GM23338 (cell line): ENCODE data around the gene NTN1. TPM values are rescaled to one million over a fixed set of nuclear protein-coding genes. Genes with fewer than 3 reads are reported as not detected.

ENCODE experiments used
- ATAC-seq: fragments of 200-7000 bp; cut with Tn5 transposase; 3 replicates; pipeline ENCODE4 v1.9.1; 2020
- DNase-seq: peaks from one replicate; pipeline ENCODE4 v3.0.0-alpha.2; 2015; ENCODE audit warnings: low spot score
- H2AFZ ChIP-seq: fragments of 200-600 bp; sonication (generic); 2 replicates; pipeline ENCODE4 v1.8.0; 2016; ENCODE audit warnings: antibody characterized with exemption, mild to moderate bottlenecking, moderate library complexity
- H3F3A ChIP-seq: fragments of 200-600 bp; sonication (generic); replicated peaks from 2 replicates; pipeline ENCODE4 v1.8.0; 2017; ENCODE audit warnings: antibody characterized with exemption, mixed run types, low read depth
- H3K27ac ChIP-seq: fragments of 200-600 bp; sonication (generic); 2 replicates; pipeline ENCODE4 v1.6.1; 2016; ENCODE audit warnings: low read depth
- H3K27me3 ChIP-seq: fragments of 200-600 bp; sonication (generic); 2 replicates; pipeline ENCODE4 v1.8.0; 2016; ENCODE audit warnings: mild to moderate bottlenecking, mixed run types, moderate library complexity; ENCODE audit not compliant: insufficient read depth
- H3K36me3 ChIP-seq: fragments of 200-600 bp; sonication (generic); 2 replicates; pipeline ENCODE4 v1.8.0; 2016; ENCODE audit warnings: mild to moderate bottlenecking; ENCODE audit not compliant: insufficient read depth
- H3K4me1 ChIP-seq: fragments of 200-600 bp; sonication (generic); 2 replicates; pipeline ENCODE4 v1.8.0; 2016; ENCODE audit warnings: mild to moderate bottlenecking, moderate library complexity; ENCODE audit not compliant: insufficient read depth
- H3K4me2 ChIP-seq: fragments of 200-600 bp; sonication (generic); 2 replicates; pipeline ENCODE4 v1.7.1; 2017; ENCODE audit warnings: mixed run types
- H3K4me3 ChIP-seq: fragments of 200-600 bp; sonication (generic); 2 replicates; pipeline ENCODE4 v1.6.1; 2016; ENCODE audit warnings: mixed run types
- H3K79me2 ChIP-seq: fragments of 200-600 bp; sonication (generic); replicated peaks from 2 replicates; pipeline ENCODE4 v1.8.0; 2017; ENCODE audit warnings: mild to moderate bottlenecking; ENCODE audit not compliant: insufficient read depth
- H3K9me2 ChIP-seq: fragments of 200-600 bp; sonication (generic); 2 replicates; pipeline ENCODE4 v1.8.0; 2017; ENCODE audit not compliant: insufficient read depth
- H4K20me1 ChIP-seq: fragments of 200-600 bp; sonication (generic); replicated peaks from 2 replicates; pipeline ENCODE4 v1.8.0; 2017; ENCODE audit warnings: mild to moderate bottlenecking; ENCODE audit not compliant: insufficient read depth
- H3K27ac Mint-ChIP-seq: 2 replicates; pipeline ENCODE4 v1.8.0; 2020; ENCODE audit warnings: inconsistent platforms, mild to moderate bottlenecking, moderate library complexity, mixed read lengths
- H3K27me3 Mint-ChIP-seq: 3 replicates; pipeline ENCODE4 v1.8.0; 2022; ENCODE audit warnings: low read depth, mild to moderate bottlenecking, moderate library complexity, mixed read lengths, inconsistent platforms; ENCODE audit not compliant: insufficient read depth, poor library complexity
- H3K36me3 Mint-ChIP-seq: 3 replicates; pipeline ENCODE4 v1.8.0; 2021; ENCODE audit warnings: low read depth, mild to moderate bottlenecking, inconsistent platforms, moderate library complexity, mixed read lengths
- H3K4me1 Mint-ChIP-seq: 3 replicates; pipeline ENCODE4 v1.8.0; 2020; ENCODE audit warnings: mild to moderate bottlenecking, inconsistent platforms, mixed read lengths
- H3K4me3 Mint-ChIP-seq: 3 replicates; pipeline ENCODE4 v1.8.0; 2021; ENCODE audit warnings: moderate library complexity, mild to moderate bottlenecking, inconsistent platforms, mixed read lengths
- H3K9me3 Mint-ChIP-seq: 3 replicates; pipeline ENCODE4 v1.8.0; 2020; ENCODE audit warnings: moderate library complexity, mild to moderate bottlenecking, inconsistent platforms, mixed read lengths
- CREB1 ChIP-seq: fragments of 250-450 bp; sonication (Bioruptor Pico); IDR thresholded peaks from 2 replicates; pipeline ENCODE4 v1.5.0; 2020; ENCODE audit warnings: low read depth, mild to moderate bottlenecking, moderate library complexity
- CTCF ChIP-seq, 2 experiments: fragments of 200-600 bp in 1 of 2; sonication (generic) in 1 of 2; conservative IDR thresholded peaks; 2 replicates each; pipeline versions ENCODE4 v1.5.1 to v1.6.1; 2016 to 2017; ENCODE audit warnings: antibody characterized with exemption in 2 of 2, low read depth in 2 of 2, mild to moderate bottlenecking in 2 of 2, moderate library complexity in 1 of 2
- EZH2 ChIP-seq: fragments of 200-600 bp; sonication (generic); IDR thresholded peaks from one replicate; pipeline ENCODE4 v1.8.0; 2017; ENCODE audit warnings: antibody characterized with exemption, mild to moderate bottlenecking, low read depth; ENCODE audit not compliant: unreplicated experiment
- EZH2phosphoT487 ChIP-seq: fragments of 200-600 bp; sonication (generic); IDR thresholded peaks from one replicate; pipeline ENCODE4 v1.8.1; 2018; ENCODE audit warnings: antibody characterized with exemption; ENCODE audit not compliant: unreplicated experiment
- JUNB ChIP-seq: IDR thresholded peaks from one replicate; pipeline ENCODE4 v1.6.1; 2016; ENCODE audit warnings: antibody characterized with exemption; ENCODE audit not compliant: unreplicated experiment
- NANOG ChIP-seq: IDR thresholded peaks from 2 replicates; pipeline ENCODE4 v1.6.1; 2016; ENCODE audit warnings: antibody characterized with exemption, borderline replicate concordance
- REST ChIP-seq: IDR thresholded peaks from one replicate; pipeline ENCODE4 v1.6.1; 2018; ENCODE audit warnings: antibody characterized with exemption; ENCODE audit not compliant: unreplicated experiment
- ZNF114 ChIP-seq: fragments of 250-450 bp; sonication (Bioruptor Pico); IDR thresholded peaks from 2 replicates; pipeline ENCODE4 v1.5.0; 2020; ENCODE audit warnings: mild to moderate bottlenecking, moderate library complexity
- ZNF331 ChIP-seq: fragments of 250-450 bp; sonication (Bioruptor Pico); IDR thresholded peaks from 2 replicates; pipeline ENCODE4 v1.5.0; 2020; ENCODE audit warnings: low read depth, mild to moderate bottlenecking, moderate library complexity
- polyA plus RNA-seq: library from polyadenylated mRNA; unstranded; fragments of >200 nt; fragmentation: Nextera tagmentation; extraction: Ambion mirVana; gene quantifications from 2 replicates; pipeline ENCODE4 v1.2.1, GENCODE V29; 2016
- total RNA-seq: library from RNA; depleted of rRNA; stranded (reverse); fragments of >200 nt; shearing (Covaris generic); gene quantifications from 2 replicates; pipeline ENCODE4 v1.2.3, GENCODE V29; 2014

The NTN1 gene
- total and polyA plus RNA-seq, 2 experiments from 2014 or later = 0.57 to 2.6 TPM

GRCh38 chr17:9110501-9110900, 89.2 kb downstream of the NTN1 start:
- no peaks in the 10 kb centered on the region for H3K9me3 Mint-ChIP-seq
- H3F3A ChIP-seq = 0 out of 2 replicates have a peak, but pooled peaks cover 5% of the 10 kb centered on the region
- DNase-seq (no peak), ATAC-seq (no peak)
- no peaks in the 10 kb centered on the region for H3K9me2 ChIP-seq
- peaks cover 45% of the 10 kb centered on the region for H3K4me1 Mint-ChIP-seq
- H4K20me1 ChIP-seq = no peaks in the 10 kb centered on the region
- TF ChIP-seq EZH2phosphoT487 = no peak
- no peak for TF ChIP-seq JUNB
- TF ChIP-seq ZNF331 = no peak
- TF ChIP-seq ZNF114 (CRISPR knock-in tag) = no peak
- TF ChIP-seq NANOG = no peak
- H3K79me2 ChIP-seq = no peaks in the 10 kb centered on the region
- H3K4me3 Mint-ChIP-seq = no peak overlapping the region
- H3K27ac ChIP-seq = peak overlapping the region; percentile 68; the same call in 1 of the 2 replicates
- no peaks in the 10 kb centered on the region for H3K27me3 ChIP-seq
- no peaks in the 10 kb centered on the region for H3K36me3 Mint-ChIP-seq
- H2AFZ ChIP-seq = no peak overlapping the region
- peaks cover 9% of the 10 kb centered on the region for H3K27me3 Mint-ChIP-seq
- H3K4me1 ChIP-seq = peaks cover 49% of the 10 kb centered on the region
- H3K27ac Mint-ChIP-seq = no peak overlapping the region
- peak overlapping the region; percentile 7; the same call in 1 of the 2 replicates for H3K4me2 ChIP-seq
- H3K4me3 ChIP-seq = no peak overlapping the region
- no peaks in the 10 kb centered on the region for H3K36me3 ChIP-seq

GRCh38 chr17:9115214-9116191, 94.2 kb downstream of the NTN1 start:
- Histone ChIP-seq H3K27me3 (no peaks in the 10 kb centered on the region), H4K20me1 (no peaks in the 10 kb centered on the region), H2AFZ (peak overlapping the region; percentile 95), H3K79me2 (no peaks in the 10 kb centered on the region), H3K9me2 (no peaks in the 10 kb centered on the region), H3K4me3 (peak overlapping the region; percentile 37; the same call in 1 of the 2 replicates), H3K4me2 (peak overlapping the region; percentile 74), H3F3A (no peaks in the 10 kb centered on the region), H3K4me1 (peaks cover 26% of the 10 kb centered on the region), H3K27ac (no peak overlapping the region), H3K36me3 (no peaks in the 10 kb centered on the region)
- Mint-ChIP-seq H3K27ac (no peak overlapping the region), H3K9me3 (no peaks in the 10 kb centered on the region; the same call in 2 of the 3 replicates), H3K27me3 (peaks cover 18% of the 10 kb centered on the region), H3K4me3 (peak overlapping the region; percentile 40; the same call in 1 of the 3 replicates), H3K36me3 (no peaks in the 10 kb centered on the region), H3K4me1 (peaks cover 31% of the 10 kb centered on the region)
- DNase-seq (peak; percentile 87), ATAC-seq (peak; percentile 90)
- TF ChIP-seq REST (peak; percentile 32), EZH2 (no peak), CTCF (conservative IDR thresholded peaks at IDR 0.05; ENCODE audit: low read depth in 2 of 2) (peak; percentile 27 to 49; a peak in 3 of 4 replicates), CREB1 (CRISPR knock-in tag) (no peak), EZH2phosphoT487 (no peak)
